Measurements from ENCODE around the gene NPLOC4.
A peak's percentile ranks its signal among the peaks of the same experiment; 100 is the strongest.

Gene NPLOC4

DNA sequence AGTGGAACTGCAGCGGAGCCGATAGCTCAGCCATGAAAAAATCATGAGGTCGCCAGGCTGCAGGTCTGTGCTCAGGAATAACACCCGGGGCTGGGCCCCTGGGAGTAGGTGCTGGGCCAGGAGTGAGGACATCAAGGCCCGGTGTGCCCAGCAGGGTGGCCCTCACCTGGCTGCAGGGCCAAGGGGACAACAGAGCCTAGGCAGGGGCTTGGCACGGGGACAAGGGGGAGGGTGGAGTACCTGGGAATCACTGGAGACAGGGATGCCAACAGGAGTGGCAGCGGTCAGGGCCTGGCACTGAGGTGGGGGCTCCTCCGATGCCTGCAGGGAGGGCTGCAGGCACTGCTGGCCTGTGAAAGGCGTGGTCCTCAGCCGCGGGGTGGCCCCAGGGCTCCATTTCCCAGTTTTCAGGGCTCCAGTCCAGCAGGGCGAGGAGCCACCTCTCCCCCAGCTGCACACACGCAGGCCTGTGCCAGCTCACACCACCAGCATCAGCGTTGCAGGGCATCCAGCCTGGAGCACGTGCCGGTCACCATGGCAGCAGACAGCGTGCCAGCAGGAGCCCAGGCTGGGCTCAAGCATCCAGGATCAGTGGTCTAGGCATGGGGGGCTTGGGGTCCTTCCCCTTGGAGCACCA lies 113.4 kb downstream of the NPLOC4 start:
- TF ChIP-seq POLR2A (IDR thresholded peaks at IDR 0.05; ENCODE audit: low read depth, low read length) (no peak), POLR2AphosphoS5 (IDR thresholded peaks at IDR 0.05; ENCODE audit: low read depth, low read length) (no peak), TAF1 (IDR thresholded peaks at IDR 0.05; ENCODE audit: borderline replicate concordance, low read depth, low read length) (no peak)
- DNase-seq (ENCODE audit: insufficient read length): no peak
- FAIRE-seq: no peak

DNA sequence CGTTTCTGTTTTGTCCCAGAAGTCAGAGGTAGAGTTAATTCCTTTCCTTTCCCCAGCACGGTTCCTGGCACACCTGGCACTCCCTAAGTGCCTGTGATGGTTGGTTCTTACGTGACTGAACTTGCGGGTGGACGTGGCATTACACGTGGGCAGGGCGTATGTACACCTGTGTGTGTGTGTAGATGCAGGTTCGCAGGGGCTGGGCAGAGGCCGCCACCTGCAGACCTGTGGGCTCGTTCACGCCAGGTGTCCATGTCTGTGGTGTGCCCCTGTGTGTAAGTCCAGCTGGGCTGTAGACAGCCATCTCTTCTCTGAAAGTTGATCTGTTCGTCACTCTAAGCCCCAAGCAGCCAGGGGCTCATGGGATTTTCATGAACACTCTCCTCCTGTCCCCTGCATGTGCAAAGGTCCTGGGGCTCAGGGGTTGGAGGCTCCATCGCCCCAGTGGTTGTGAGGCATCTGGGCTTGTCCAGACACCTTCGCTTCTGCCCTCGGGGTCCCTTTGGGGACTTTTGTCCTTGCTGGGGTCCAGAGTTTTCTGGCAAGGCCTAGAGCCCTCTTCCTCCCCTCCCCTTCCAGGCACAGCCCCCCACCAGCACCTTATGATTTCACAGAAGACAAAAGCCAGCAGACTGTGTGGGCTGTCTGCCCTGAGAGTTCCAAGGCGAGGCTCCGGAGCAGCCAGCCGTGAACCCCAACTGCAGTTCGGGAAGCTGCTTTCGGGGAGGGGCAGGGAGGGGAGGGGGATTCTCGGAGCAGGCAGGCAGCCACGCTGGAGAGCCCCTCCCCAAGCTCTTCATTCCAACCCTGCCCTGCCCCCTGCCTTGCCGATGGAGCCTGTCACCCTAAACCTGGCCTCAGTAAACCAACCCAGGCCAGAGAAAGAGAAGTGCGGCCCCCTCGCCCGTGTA lies 114.2 kb downstream of the NPLOC4 start:
- TF ChIP-seq POLR2AphosphoS5 (IDR thresholded peaks at IDR 0.05; ENCODE audit: low read depth, low read length): no peak
- TF ChIP-seq POLR2A (IDR thresholded peaks at IDR 0.05; ENCODE audit: low read depth, low read length): no peak
- no peak for FAIRE-seq
- no peak for DNase-seq (ENCODE audit: insufficient read length)

DNA sequence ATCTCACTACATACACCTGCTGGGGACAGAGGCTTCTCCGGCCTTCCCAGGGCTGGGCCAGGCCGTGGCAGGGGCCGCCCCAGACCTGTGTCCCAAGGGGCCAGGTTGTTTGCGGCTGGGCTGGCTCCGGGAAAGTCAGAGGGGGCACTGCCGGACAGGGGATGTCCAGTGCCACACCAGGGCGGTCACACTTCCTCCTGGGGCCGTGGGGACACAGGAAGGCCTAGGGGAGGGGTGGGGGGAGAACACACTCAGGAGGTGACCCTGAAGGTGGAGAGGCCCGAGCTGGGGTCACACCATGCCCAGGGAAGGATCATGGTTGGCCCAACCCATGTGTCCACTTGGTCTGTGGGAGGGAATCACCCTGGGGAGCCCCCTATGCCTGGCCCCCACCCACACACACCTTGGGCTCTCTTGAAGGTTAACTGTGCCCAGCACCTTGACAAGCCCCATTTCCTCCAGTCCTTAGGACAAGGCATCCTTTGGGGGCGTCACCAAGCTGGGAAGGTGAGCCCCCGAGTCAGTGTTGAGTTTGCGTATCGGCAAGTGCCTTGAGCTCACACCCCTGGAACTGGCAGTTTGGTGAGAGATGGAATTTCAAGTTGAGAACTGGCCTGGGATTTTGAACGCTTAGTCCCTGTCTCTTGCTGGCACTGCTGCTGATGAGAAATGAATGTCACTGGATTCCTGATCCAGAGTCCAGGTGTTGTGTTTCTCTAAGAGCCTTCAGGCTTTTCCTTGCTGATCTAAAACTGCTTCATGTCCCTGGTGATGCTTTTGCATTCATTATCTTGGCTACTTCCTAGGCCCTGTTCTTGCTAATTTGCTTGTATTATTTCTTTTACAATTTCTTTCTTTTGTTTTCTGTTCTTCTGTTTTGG lies 116.7 kb downstream of the NPLOC4 start:
- FAIRE-seq (peak; percentile 48), DNase-seq (ENCODE audit: insufficient read length) (no peak)
- TF ChIP-seq POLR2AphosphoS5 (IDR thresholded peaks at IDR 0.05; ENCODE audit: low read depth, low read length): no peak
- TF ChIP-seq POLR2A (IDR thresholded peaks at IDR 0.05; ENCODE audit: low read depth, low read length): no peak; the same call in 1 of the 2 replicates
- no peak for TF ChIP-seq TAF1 (IDR thresholded peaks at IDR 0.05; ENCODE audit: borderline replicate concordance, low read depth, low read length)

GRCh38 chr17:81519284-81520020 lies 117.5 kb downstream of the NPLOC4 start:
- TF ChIP-seq TAF1 (IDR thresholded peaks at IDR 0.05; ENCODE audit: borderline replicate concordance, low read depth, low read length) (no peak), POLR2AphosphoS5 (IDR thresholded peaks at IDR 0.05; ENCODE audit: low read depth, low read length) (no peak), POLR2A (IDR thresholded peaks at IDR 0.05; ENCODE audit: low read depth, low read length) (peak; percentile 3; the same call in 1 of the 2 replicates)
- FAIRE-seq (peak; percentile 78), DNase-seq (ENCODE audit: insufficient read length) (peak; percentile 74)

DNA sequence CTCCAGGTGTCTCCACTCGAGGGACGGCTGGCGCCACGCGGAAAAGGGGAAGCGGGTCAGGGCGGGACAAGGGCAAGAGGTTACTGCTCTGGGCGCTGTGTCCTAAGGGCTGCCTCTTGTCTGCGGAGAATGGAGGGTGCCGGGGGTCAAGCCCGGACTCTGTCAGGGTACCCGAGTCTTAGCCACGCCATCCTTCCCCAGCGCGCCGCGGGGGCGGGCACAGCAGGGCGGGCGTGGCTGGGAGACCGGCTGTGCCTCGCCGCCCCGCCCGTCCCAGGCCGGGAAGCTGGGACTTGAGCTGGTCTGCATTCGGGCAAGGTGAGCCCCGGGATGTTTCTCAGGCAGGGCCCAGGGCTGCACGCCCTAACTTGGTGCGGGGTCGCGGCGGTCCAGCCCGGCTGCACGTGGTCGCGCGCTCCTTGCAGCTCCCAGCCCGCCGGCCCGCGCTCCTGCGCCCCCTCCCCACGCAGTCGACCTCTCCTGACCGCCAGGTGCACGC lies 118.1 kb downstream of the NPLOC4 start:
- DNase-seq (ENCODE audit: insufficient read length) (no peak), FAIRE-seq (peak; percentile 51)
- TF ChIP-seq TAF1 (IDR thresholded peaks at IDR 0.05; ENCODE audit: borderline replicate concordance, low read depth, low read length) (no peak), POLR2AphosphoS5 (IDR thresholded peaks at IDR 0.05; ENCODE audit: low read depth, low read length) (no peak; the same call in 1 of the 2 replicates), POLR2A (IDR thresholded peaks at IDR 0.05; ENCODE audit: low read depth, low read length) (0 out of 2 replicates have a peak, but pooled peaks have one; percentile 11)

DNA sequence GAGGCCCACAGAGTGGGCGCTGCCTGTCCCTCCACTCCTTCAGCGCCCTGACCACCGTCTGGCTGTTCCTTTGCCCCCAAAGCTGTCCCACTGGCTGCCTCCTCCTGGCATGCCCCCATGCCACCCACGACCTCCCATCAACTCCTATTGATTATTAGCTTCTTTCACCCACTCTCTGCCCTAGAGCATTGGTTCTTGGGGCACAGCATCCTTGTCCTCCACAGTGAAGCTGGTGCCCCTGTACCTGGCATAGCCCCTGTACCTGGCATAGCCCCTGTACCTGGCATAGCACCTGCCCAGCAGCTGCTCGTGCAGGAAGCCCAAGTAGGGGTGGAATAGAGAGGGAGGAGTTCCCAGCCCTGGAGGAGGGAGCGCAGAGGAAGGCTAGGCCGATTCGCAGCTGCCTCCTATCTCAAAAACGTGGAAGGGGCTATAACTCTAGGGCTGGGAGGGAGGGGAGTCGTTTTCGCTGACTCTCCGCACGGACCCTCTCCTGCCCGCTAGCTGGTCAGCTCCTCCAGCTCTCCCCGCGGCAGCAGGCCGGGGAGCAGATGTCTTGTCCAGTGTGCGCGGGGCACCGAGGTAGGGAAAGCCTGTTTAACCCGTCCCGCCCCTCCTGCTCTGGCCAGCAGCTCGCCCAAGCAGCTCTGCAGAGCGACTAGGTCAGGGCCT lies 118.7 kb downstream of the NPLOC4 start:
- FAIRE-seq (peak; percentile 50), DNase-seq (ENCODE audit: insufficient read length) (no peak)
- TF ChIP-seq POLR2AphosphoS5 (IDR thresholded peaks at IDR 0.05; ENCODE audit: low read depth, low read length): 0 out of 2 replicates have a peak, but pooled peaks have one; percentile 15
- no peak for TF ChIP-seq TAF1 (IDR thresholded peaks at IDR 0.05; ENCODE audit: borderline replicate concordance, low read depth, low read length)

GRCh38 chr17:81517339-81518112 lies 119.4 kb downstream of the NPLOC4 start:
- FAIRE-seq (peak; percentile 92), DNase-seq (ENCODE audit: insufficient read length) (peak; percentile 88)
- TF ChIP-seq TAF1 (IDR thresholded peaks at IDR 0.05; ENCODE audit: borderline replicate concordance, low read depth, low read length) (no peak; the same call in 1 of the 2 replicates), POLR2A (IDR thresholded peaks at IDR 0.05; ENCODE audit: low read depth, low read length) (peak; percentile 71), POLR2AphosphoS5 (IDR thresholded peaks at IDR 0.05; ENCODE audit: low read depth, low read length) (peak; percentile 87)

- FAIRE-seq (peak; percentile 5), DNase-seq (ENCODE audit: insufficient read length) (no peak)
- TF ChIP-seq POLR2A (IDR thresholded peaks at IDR 0.05; ENCODE audit: low read depth, low read length) (no peak), POLR2AphosphoS5 (IDR thresholded peaks at IDR 0.05; ENCODE audit: low read depth, low read length) (no peak), TAF1 (IDR thresholded peaks at IDR 0.05; ENCODE audit: borderline replicate concordance, low read depth, low read length) (no peak)
Measured at GRCh38 chr17:81517009-81517338, 119.9 kb downstream of the NPLOC4 start.

- DNase-seq (ENCODE audit: insufficient read length) (no peak), FAIRE-seq (peak; percentile 79)
- TF ChIP-seq POLR2A (IDR thresholded peaks at IDR 0.05; ENCODE audit: low read depth, low read length) (no peak), POLR2AphosphoS5 (IDR thresholded peaks at IDR 0.05; ENCODE audit: low read depth, low read length) (peak; percentile 66)
Measured at GRCh38 chr17:81516439-81516838, 120.5 kb downstream of the NPLOC4 start.
